ENCODE data around the gene CHIT1.

Gene CHIT1

GRCh38 chr1:203180611-203181330 is 48.7 kb downstream of the CHIT1 start:
- no peak for DNase-seq (ENCODE audit: extremely low spot score)
- ChIA-PET POLR2A (no interaction called here), CTCF (interaction anchor here (1.7 kb wide), 1 partner anchor 9 kb away, joined by 6 read pairs; no protein-coding TSS in a partner anchor)
- TF ChIP-seq, protein P1, sequence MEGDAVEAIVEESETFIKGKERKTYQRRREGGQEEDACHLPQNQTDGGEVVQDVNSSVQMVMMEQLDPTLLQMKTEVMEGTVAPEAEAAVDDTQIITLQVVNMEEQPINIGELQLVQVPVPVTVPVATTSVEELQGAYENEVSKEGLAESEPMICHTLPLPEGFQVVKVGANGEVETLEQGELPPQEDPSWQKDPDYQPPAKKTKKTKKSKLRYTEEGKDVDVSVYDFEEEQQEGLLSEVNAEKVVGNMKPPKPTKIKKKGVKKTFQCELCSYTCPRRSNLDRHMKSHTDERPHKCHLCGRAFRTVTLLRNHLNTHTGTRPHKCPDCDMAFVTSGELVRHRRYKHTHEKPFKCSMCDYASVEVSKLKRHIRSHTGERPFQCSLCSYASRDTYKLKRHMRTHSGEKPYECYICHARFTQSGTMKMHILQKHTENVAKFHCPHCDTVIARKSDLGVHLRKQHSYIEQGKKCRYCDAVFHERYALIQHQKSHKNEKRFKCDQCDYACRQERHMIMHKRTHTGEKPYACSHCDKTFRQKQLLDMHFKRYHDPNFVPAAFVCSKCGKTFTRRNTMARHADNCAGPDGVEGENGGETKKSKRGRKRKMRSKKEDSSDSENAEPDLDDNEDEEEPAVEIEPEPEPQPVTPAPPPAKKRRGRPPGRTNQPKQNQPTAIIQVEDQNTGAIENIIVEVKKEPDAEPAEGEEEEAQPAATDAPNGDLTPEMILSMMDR (IDR thresholded peaks at IDR 0.05; ENCODE audit: control extremely low read depth, extremely low read depth, low read depth, missing control alignments) = no peak

DNA sequence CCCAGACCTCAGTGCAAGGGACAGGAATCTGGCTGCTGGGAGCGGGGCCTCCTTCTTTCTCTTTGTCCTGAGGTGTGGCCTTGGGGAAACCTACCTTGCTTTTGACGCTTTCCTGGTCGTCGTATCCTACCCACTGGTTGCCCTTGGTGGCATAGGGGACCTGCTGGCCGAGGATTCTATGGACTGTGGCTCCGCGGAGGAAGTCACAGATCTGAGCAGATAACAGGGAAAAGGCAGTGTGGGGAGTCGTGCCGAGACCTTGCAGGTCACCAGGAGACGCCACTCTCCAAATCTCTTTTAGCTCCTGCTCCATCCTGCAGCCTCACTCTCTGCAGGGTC is 49.8 kb downstream of the CHIT1 start:
- CTCF ChIA-PET = interaction anchor here (1.1 kb wide), 1 partner anchor 90 kb away, joined by 3 read pairs; no protein-coding TSS in a partner anchor
- TF ChIP-seq, protein P1 (IDR thresholded peaks at IDR 0.05; ENCODE audit: control extremely low read depth, extremely low read depth, low read depth, missing control alignments) = no peak
- POLR2A ChIA-PET = no interaction called here
- no peak for DNase-seq (ENCODE audit: extremely low spot score)

DNA sequence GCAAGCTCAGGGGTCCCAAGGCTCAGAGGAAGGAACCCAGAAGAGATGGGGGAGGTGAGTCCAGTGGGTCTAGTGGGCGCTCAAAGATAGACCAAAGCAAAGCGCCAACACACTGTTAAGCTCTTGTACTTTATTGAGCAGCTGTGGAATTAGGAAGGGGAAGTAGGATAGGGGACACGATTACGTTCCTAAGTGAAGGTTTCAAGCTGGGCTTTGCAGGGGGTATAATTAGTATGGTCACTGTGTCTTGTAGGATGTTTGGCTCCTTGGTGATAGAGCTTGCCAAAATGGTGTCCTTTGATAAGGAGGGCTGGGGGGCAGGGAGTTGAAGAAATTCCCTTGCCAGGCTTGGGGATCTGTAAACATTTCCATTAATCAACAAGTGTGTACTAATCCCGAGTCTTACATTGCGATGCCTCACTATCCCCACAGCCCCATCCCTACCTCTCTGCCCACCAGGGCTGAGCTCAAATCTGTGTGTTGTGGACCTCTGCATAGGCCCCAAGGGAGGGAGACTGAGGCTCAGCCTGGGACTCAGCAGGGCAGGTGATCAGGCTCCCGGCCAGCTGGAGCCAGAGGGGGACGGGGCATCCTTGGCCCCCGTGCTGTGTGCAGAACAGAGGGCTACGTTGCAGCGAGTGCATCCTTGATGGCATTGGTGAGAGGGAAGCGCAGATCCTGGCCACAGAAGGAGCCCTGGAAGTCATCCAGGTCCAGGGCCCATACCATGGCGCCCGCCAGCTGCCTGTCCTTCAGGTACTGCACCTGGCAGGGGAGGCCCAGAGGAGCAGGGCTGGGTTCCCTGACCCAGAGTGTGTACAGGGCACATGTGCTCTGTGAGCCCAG is 50.4 kb downstream of the CHIT1 start:
- ChIA-PET CTCF (interaction anchor here (1.0 to 1.4 kb wide), 6 partner anchors 10 to 140 kb away, joined by 3 to 4 read pairs (median 4); no protein-coding TSS in a partner anchor), POLR2A (no interaction called here)
- no peak for DNase-seq (ENCODE audit: extremely low spot score)
- TF ChIP-seq, protein P1 (IDR thresholded peaks at IDR 0.05; ENCODE audit: control extremely low read depth, extremely low read depth, low read depth, missing control alignments) = no peak

DNA sequence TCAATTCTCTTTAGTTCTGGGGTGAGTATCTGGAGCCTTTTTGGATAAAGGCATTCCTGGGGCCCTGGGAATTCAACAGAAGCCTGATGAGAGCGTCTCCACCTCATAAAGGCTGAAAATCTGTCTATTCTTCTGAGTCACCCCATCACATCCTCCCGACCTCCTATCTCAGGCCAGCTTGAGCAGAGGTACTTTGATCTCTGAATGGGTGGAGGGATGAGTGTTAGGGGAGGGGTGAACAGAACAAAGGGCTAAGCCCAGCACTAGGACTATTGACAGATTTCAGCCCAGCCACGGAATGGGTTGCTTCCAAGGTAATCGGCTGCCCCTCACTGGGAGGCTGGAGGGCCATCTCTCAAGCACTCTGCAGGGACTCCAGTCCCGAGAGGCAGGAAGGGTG is 51.4 kb downstream of the CHIT1 start:
- POLR2A ChIA-PET = no interaction called here
- no peak for DNase-seq (ENCODE audit: extremely low spot score)
- TF ChIP-seq, protein P1 (IDR thresholded peaks at IDR 0.05; ENCODE audit: control extremely low read depth, extremely low read depth, low read depth, missing control alignments) = no peak
- CTCF ChIA-PET = interaction anchor here (1.0 to 1.4 kb wide), 6 partner anchors 9 to 139 kb away, joined by 3 to 4 read pairs (median 4); no protein-coding TSS in a partner anchor

DNA sequence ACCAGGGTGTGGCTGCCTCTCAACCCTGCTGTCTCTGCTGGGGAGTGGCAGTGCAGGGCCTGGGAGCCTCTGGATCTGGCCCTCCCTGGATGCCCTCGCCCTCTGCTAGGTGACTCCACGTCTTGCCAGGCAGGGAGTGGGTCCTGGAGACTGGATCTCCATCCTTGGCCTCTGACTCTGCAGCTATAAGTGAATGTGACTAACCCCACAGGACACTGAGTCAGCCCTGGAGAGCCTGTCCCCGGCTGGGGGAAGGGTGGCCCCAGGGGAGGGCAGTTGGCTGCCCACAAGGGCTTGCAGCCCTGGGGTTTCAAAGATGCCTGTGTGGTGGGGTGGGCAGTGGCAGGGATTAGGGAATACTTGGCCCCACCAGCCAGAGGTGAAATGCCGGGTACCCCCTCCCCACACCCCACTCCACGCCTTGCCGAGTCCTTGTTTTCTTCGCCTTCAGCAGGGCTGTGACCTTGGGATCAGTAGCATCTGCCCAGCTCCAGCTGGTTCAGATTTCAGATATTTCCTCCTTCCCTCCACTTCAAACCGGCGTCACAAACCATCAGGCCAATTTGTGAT is 51.9 kb downstream of the CHIT1 start:
- TF ChIP-seq, protein P1 (IDR thresholded peaks at IDR 0.05; ENCODE audit: control extremely low read depth, extremely low read depth, low read depth, missing control alignments) = no peak
- ChIA-PET POLR2A (no interaction called here), CTCF (interaction anchor here (1.0 kb wide), 1 partner anchor 10 kb away, joined by 3 read pairs; no protein-coding TSS in a partner anchor)
- DNase-seq (ENCODE audit: extremely low spot score) = no peak

GRCh38 chr1:203177036-203177405 is 52.5 kb downstream of the CHIT1 start:
- POLR2A ChIA-PET = no interaction called here
- TF ChIP-seq, protein P1 (IDR thresholded peaks at IDR 0.05; ENCODE audit: control extremely low read depth, extremely low read depth, low read depth, missing control alignments) = no peak
- no peak for DNase-seq (ENCODE audit: extremely low spot score)
- CTCF ChIA-PET = interaction anchor here (1.0 kb wide), 1 partner anchor 10 kb away, joined by 3 read pairs; no protein-coding TSS in a partner anchor
